GM23338 (cell line): ENCODE data around the gene CYB5D1. TPM values are rescaled to one million over a fixed set of nuclear protein-coding genes. Genes with fewer than 3 reads are reported as not detected.

Experiments used
- ATAC-seq: fragments of 200-7000 bp; cut with Tn5 transposase; 3 replicates; pipeline ENCODE4 v1.9.1; 2020
- DNase-seq: peaks from one replicate; pipeline ENCODE4 v3.0.0-alpha.2; 2015; ENCODE audit warnings: low spot score
- H2AFZ ChIP-seq: fragments of 200-600 bp; sonication (generic); 2 replicates; pipeline ENCODE4 v1.8.0; 2016; ENCODE audit warnings: antibody characterized with exemption, mild to moderate bottlenecking, moderate library complexity
- H3F3A ChIP-seq: fragments of 200-600 bp; sonication (generic); replicated peaks from 2 replicates; pipeline ENCODE4 v1.8.0; 2017; ENCODE audit warnings: antibody characterized with exemption, mixed run types, low read depth
- H3K27ac ChIP-seq: fragments of 200-600 bp; sonication (generic); 2 replicates; pipeline ENCODE4 v1.6.1; 2016; ENCODE audit warnings: low read depth
- H3K27me3 ChIP-seq: fragments of 200-600 bp; sonication (generic); 2 replicates; pipeline ENCODE4 v1.8.0; 2016; ENCODE audit warnings: mild to moderate bottlenecking, mixed run types, moderate library complexity; ENCODE audit not compliant: insufficient read depth
- H3K36me3 ChIP-seq: fragments of 200-600 bp; sonication (generic); 2 replicates; pipeline ENCODE4 v1.8.0; 2016; ENCODE audit warnings: mild to moderate bottlenecking; ENCODE audit not compliant: insufficient read depth
- H3K4me1 ChIP-seq: fragments of 200-600 bp; sonication (generic); 2 replicates; pipeline ENCODE4 v1.8.0; 2016; ENCODE audit warnings: mild to moderate bottlenecking, moderate library complexity; ENCODE audit not compliant: insufficient read depth
- H3K4me2 ChIP-seq: fragments of 200-600 bp; sonication (generic); 2 replicates; pipeline ENCODE4 v1.7.1; 2017; ENCODE audit warnings: mixed run types
- H3K4me3 ChIP-seq: fragments of 200-600 bp; sonication (generic); 2 replicates; pipeline ENCODE4 v1.6.1; 2016; ENCODE audit warnings: mixed run types
- H3K79me2 ChIP-seq: fragments of 200-600 bp; sonication (generic); replicated peaks from 2 replicates; pipeline ENCODE4 v1.8.0; 2017; ENCODE audit warnings: mild to moderate bottlenecking; ENCODE audit not compliant: insufficient read depth
- H3K9me2 ChIP-seq: fragments of 200-600 bp; sonication (generic); 2 replicates; pipeline ENCODE4 v1.8.0; 2017; ENCODE audit not compliant: insufficient read depth
- H4K20me1 ChIP-seq: fragments of 200-600 bp; sonication (generic); replicated peaks from 2 replicates; pipeline ENCODE4 v1.8.0; 2017; ENCODE audit warnings: mild to moderate bottlenecking; ENCODE audit not compliant: insufficient read depth
- H3K27ac Mint-ChIP-seq: 2 replicates; pipeline ENCODE4 v1.8.0; 2020; ENCODE audit warnings: inconsistent platforms, mild to moderate bottlenecking, moderate library complexity, mixed read lengths
- H3K27me3 Mint-ChIP-seq: 3 replicates; pipeline ENCODE4 v1.8.0; 2022; ENCODE audit warnings: low read depth, mild to moderate bottlenecking, moderate library complexity, mixed read lengths, inconsistent platforms; ENCODE audit not compliant: insufficient read depth, poor library complexity
- H3K36me3 Mint-ChIP-seq: 3 replicates; pipeline ENCODE4 v1.8.0; 2021; ENCODE audit warnings: low read depth, mild to moderate bottlenecking, inconsistent platforms, moderate library complexity, mixed read lengths
- H3K4me1 Mint-ChIP-seq: 3 replicates; pipeline ENCODE4 v1.8.0; 2020; ENCODE audit warnings: mild to moderate bottlenecking, inconsistent platforms, mixed read lengths
- H3K4me3 Mint-ChIP-seq: 3 replicates; pipeline ENCODE4 v1.8.0; 2021; ENCODE audit warnings: moderate library complexity, mild to moderate bottlenecking, inconsistent platforms, mixed read lengths
- H3K9me3 Mint-ChIP-seq: 3 replicates; pipeline ENCODE4 v1.8.0; 2020; ENCODE audit warnings: moderate library complexity, mild to moderate bottlenecking, inconsistent platforms, mixed read lengths
- CREB1 ChIP-seq: fragments of 250-450 bp; sonication (Bioruptor Pico); IDR thresholded peaks from 2 replicates; pipeline ENCODE4 v1.5.0; 2020; ENCODE audit warnings: low read depth, mild to moderate bottlenecking, moderate library complexity
- CTCF ChIP-seq, 2 experiments: fragments of 200-600 bp in 1 of 2; sonication (generic) in 1 of 2; conservative IDR thresholded peaks; 2 replicates each; pipeline versions ENCODE4 v1.5.1 to v1.6.1; 2016 to 2017; ENCODE audit warnings: antibody characterized with exemption in 2 of 2, low read depth in 2 of 2, mild to moderate bottlenecking in 2 of 2, moderate library complexity in 1 of 2
- ETS1 ChIP-seq: IDR thresholded peaks from 2 replicates; pipeline ENCODE4 v1.6.1; 2016; ENCODE audit warnings: antibody characterized with exemption
- EZH2phosphoT487 ChIP-seq: fragments of 200-600 bp; sonication (generic); IDR thresholded peaks from one replicate; pipeline ENCODE4 v1.8.1; 2018; ENCODE audit warnings: antibody characterized with exemption; ENCODE audit not compliant: unreplicated experiment
- JUNB ChIP-seq: IDR thresholded peaks from one replicate; pipeline ENCODE4 v1.6.1; 2016; ENCODE audit warnings: antibody characterized with exemption; ENCODE audit not compliant: unreplicated experiment
- NANOG ChIP-seq: IDR thresholded peaks from 2 replicates; pipeline ENCODE4 v1.6.1; 2016; ENCODE audit warnings: antibody characterized with exemption, borderline replicate concordance
- STAT1 ChIP-seq: IDR thresholded peaks from one replicate; pipeline ENCODE4 v1.6.1; 2016; ENCODE audit warnings: antibody characterized with exemption; ENCODE audit not compliant: unreplicated experiment
- ZNF114 ChIP-seq: fragments of 250-450 bp; sonication (Bioruptor Pico); IDR thresholded peaks from 2 replicates; pipeline ENCODE4 v1.5.0; 2020; ENCODE audit warnings: mild to moderate bottlenecking, moderate library complexity
- ZNF462 ChIP-seq: fragments of 250-450 bp; sonication (Bioruptor Pico); IDR thresholded peaks from 2 replicates; pipeline ENCODE4 v1.5.0; 2020; ENCODE audit warnings: mild to moderate bottlenecking, moderate library complexity
- polyA plus RNA-seq: library from polyadenylated mRNA; unstranded; fragments of >200 nt; fragmentation: Nextera tagmentation; extraction: Ambion mirVana; gene quantifications from 2 replicates; pipeline ENCODE4 v1.2.1, GENCODE V29; 2016
- total RNA-seq: library from RNA; depleted of rRNA; stranded (reverse); fragments of >200 nt; shearing (Covaris generic); gene quantifications from 2 replicates; pipeline ENCODE4 v1.2.3, GENCODE V29; 2014

CYB5D1 gene
- total and polyA plus RNA-seq, 2 experiments from 2014 or later: 3.5 to 8.4 TPM

GRCh38 chr17:7846063-7846735 lies 11.6 kb upstream of the CYB5D1 start:
- H3F3A ChIP-seq: 0 out of 2 replicates have a peak, but pooled peaks cover under 1% of the 10 kb centered on the region
- no peaks in the 10 kb centered on the region; the same call in 2 of the 3 replicates for H3K9me3 Mint-ChIP-seq
- H4K20me1 ChIP-seq: peaks cover under 1% of the 10 kb centered on the region; the same call in 1 of the 2 replicates
- H3K9me2 ChIP-seq: no peaks in the 10 kb centered on the region
- H3K4me1 Mint-ChIP-seq: peaks cover 13% of the 10 kb centered on the region
- ATAC-seq (no peak), DNase-seq (no peak)
- H3K4me1 ChIP-seq: peaks cover 9% of the 10 kb centered on the region; the same call in 1 of the 2 replicates
- H2AFZ ChIP-seq: no peak overlapping the region
- peaks cover 83% of the 10 kb centered on the region for H3K27me3 ChIP-seq
- TF ChIP-seq CTCF (conservative IDR thresholded peaks at IDR 0.05; ENCODE audit: low read depth in 2 of 2) (no peak), JUNB (no peak), ZNF114 (CRISPR knock-in tag) (no peak), ZNF462 (no peak), CREB1 (no peak), ETS1 (no peak), NANOG (no peak), EZH2phosphoT487 (no peak), STAT1 (no peak)
- H3K27ac ChIP-seq: no peak overlapping the region
- H3K4me3 ChIP-seq: no peak overlapping the region
- H3K36me3 Mint-ChIP-seq: no peaks in the 10 kb centered on the region; the same call in 2 of the 3 replicates
- H3K79me2 ChIP-seq: no peaks in the 10 kb centered on the region
- H3K27me3 Mint-ChIP-seq: peaks cover 45% of the 10 kb centered on the region
- no peaks in the 10 kb centered on the region for H3K36me3 ChIP-seq
- H3K4me2 ChIP-seq: no peak overlapping the region
- no peak overlapping the region; the same call in 2 of the 3 replicates for H3K4me3 Mint-ChIP-seq
- no peak overlapping the region for H3K27ac Mint-ChIP-seq
